OCI-M2 (cell line): ENCODE results near the gene GNG7.
"Not testable (repeated sequence)": the region's sequence is repeated elsewhere in the genome, so short reads cannot be mapped to it uniquely, and the experiment has no call there.

ENCODE experiments used
- DNase-seq: peaks from one replicate; lab custom pipeline; 2025; ENCODE audit not compliant: unreplicated experiment; lab: John Stamatoyannopoulos, UW

Gene GNG7

GRCh38 chr19:2542341-2543069 is 160.0 kb downstream of the GNG7 start:
- DNase-seq, result no peak

GRCh38 chr19:2540646-2541454 is 161.6 kb downstream of the GNG7 start:
- DNase-seq, result no peak

- DNase-seq, result no peak
Measured at GRCh38 chr19:2540251-2540645, 162.2 kb downstream of the GNG7 start.

DNA sequence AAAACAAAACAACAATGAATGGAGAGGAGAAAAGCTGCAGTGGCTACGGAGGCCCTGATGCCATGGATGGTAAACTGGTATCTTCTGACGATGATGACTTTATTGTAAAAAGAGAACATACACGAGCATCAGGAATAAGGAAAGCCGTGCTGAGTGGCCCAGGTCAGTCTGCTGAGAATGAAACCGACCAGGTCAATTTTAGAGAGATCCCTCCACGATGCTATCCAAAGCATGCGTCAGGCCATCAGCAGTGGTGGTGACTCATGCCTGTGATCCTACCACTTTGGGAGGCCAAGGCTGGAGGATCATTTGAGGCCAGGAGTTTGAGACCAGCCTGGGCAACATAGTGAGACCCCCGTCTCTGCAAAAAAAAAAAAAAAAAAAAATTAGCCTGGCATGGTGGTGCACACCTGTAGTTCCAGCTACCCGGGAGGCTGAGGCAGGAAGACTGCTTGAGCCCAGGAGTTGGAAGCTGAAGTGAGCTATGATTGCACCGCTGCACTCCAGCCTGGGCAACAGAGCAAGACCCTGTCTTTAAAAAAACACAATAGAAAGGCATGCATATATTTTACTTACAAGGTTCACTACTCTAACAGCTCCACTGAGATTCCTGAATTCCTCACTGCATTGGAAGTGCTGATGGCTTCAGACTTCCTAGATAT is 164.3 kb downstream of the GNG7 start:
- no peak for DNase-seq

GRCh38 chr19:2537584-2537983 is 164.9 kb downstream of the GNG7 start:
- not testable (repeated sequence) for DNase-seq

DNA sequence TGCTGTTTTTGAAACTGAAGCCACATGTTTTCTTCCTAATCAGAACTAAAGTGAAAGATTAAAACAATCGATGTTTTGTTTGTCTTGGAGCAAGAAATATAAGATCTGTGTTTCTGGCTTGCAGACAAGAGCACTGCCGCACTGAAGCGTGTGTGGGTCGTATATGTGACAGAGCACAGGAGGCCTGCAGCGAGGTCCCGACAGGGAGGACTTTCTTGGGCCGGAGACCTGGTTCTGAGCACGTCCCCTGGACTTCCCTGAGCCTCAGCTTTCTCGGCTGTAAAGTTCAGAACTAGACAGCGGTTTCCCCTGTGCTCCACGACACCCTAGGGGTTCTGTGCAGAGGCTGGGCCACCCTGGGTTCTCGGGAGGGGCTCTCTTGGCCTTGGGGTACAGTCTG is 166.0 kb downstream of the GNG7 start:
- no peak for DNase-seq

DNA sequence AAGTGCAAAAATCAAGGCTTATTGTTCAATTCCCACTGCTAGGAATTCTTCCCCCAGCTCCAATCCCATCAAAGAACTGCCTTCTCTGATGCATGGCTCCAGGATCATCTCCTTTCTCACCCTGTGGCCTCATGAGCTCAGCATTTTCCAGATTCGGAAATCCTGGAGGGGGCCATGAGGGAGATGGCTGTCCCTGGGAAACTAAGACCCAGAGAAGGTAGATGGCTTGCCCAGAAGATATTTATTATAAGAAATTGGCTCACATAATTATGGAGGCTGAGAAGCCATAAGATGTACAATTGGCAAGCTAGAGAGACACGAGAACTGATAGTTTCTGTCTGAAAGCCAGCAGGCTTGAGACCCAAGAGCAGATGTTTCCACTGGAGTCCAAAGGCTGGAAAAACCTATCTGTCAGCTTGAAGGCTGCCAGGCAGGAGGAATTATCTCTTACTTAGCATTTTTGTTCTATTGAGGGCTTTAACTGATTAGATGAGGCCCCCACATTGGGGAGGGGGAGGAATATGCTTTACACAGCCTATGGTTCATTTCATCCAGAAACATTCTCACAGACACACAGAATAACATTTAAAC is 168.0 kb downstream of the GNG7 start:
- DNase-seq, result no peak

DNA sequence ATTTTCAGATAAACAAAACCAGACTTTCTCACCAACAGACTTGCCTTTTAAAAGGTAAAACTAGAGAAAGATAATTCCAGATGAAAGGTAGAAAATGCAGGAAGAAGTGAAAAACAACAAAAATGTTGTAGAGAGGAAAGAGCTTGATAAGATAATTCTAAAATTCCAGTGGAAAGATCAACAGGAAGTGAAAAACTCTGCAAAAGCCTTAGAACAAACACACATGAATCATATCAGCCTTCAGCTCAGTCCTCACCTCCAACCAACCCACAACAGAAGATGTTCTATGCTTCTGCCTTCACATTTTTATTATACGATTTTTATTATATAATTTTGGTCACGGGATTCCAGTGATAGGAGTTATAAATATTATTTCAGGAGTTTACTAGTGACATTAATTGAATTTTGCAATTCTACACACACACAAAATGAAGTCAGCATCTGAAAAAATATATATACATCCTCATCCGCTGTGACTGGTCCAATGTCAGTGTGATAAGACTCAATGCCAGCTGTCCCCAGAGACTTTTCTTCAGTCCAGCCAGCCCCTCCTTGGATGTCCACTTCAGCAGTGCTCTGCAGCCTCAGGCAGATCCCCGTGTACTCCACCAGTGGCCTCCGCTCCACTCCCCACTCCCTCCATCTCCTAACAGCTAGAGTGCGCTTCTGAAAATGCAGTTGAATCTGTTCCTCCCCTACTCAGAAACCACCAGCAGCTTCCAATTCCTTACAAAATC is 168.6 kb downstream of the GNG7 start:
- no peak for DNase-seq

GRCh38 chr19:2533072-2533425 is 169.4 kb downstream of the GNG7 start:
- DNase-seq, result no peak

DNA sequence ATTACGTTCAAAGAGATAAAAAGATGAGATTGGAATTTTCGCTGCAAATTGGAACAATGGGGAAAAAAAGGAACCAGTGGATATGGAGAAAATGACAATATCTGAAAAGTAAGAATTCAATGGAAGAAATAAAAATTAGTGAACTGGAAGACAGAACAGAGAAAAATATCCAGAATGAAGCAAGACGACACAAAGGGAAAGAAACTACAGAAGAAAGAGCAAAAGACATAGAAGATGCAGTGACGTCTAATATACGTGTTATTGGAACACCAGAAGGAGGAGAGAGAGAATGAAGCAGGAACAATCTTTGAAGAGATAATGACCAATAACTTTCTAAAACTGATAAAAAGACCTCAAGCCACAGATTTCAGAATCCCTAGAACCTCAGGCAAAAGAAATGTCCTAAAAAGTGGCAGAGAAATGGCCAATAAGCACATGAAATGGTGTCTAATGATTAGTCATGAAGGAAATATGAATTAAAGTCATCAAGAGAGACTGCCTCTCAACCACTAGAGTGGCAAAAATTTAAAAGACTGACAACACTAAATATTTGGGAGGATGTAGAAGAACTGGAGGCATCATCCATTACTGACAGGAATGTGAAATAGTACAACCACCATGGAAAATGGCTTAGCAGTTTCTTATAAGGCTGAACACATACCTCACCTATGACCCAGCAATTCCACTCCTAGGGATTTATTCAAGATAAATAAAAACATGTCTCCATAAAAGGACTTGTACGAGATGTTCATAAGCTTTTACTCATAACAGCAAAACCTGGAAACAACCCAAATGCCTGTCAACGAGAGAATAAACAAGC is 170.0 kb downstream of the GNG7 start:
- DNase-seq, result no peak

DNA sequence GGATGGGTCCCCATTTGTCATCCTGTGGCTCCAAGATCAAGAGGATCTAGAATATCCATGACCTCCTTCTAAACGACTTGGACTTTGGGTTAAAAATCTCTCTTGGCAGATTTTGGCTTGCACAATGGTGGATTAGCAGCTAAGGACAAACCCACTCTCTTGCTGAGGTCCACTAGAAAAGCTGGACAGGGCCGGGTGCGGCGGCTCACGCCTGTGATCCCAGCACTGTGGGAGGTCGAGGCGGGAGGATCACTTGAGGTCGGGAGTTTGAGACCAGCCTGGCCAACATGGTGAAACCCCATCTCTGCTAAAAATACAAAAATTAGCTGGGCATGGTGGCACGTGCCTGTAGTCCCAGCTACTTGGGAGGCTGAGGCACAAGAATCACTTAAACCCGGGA is 172.6 kb downstream of the GNG7 start:
- DNase-seq, result not testable (repeated sequence)

- no peak for DNase-seq
Measured at GRCh38 chr19:2529473-2529918, 173.0 kb downstream of the GNG7 start.

GRCh38 chr19:2528675-2529101 is 173.8 kb downstream of the GNG7 start:
- DNase-seq, result no peak

DNA sequence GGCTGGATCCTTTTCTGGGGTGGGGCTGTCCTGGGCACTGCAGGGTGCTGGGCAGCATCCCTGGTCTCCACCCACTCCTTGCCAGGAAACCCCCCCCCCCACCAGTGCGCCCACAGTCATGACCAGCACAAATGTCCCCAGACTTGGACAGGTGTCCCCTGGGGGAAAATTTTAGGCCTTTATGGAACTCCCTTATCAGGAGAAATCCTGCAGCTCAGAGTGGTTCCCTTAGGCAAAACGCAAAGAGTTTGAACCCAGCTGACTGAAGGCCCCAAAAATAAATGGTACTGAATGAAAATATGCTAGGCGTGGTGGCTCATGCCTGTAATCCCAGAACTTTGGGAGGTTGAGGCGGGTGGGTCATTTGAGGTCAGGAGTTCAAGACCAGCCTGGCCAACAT is 174.8 kb downstream of the GNG7 start:
- no peak for DNase-seq

DNA sequence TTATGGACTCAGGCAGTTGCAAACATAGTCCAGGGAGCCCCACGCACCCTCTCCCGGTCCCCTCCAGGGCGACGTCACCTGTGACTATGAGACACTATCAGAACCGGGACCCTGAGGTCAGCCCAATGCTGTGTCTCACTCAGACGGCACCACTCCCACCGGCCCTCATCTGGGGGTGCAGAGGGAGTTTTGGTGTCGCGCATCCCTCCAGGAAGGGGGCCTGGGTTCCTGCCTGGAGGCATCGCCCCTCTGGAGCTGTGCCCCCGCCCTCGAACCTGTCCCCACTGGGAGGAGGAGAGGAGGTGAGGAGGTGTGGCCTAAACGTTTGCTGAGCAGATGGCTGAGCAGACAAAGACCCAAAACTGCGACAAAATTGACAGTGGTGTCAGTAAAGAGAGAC is 175.3 kb downstream of the GNG7 start:
- DNase-seq, result no peak

DNA sequence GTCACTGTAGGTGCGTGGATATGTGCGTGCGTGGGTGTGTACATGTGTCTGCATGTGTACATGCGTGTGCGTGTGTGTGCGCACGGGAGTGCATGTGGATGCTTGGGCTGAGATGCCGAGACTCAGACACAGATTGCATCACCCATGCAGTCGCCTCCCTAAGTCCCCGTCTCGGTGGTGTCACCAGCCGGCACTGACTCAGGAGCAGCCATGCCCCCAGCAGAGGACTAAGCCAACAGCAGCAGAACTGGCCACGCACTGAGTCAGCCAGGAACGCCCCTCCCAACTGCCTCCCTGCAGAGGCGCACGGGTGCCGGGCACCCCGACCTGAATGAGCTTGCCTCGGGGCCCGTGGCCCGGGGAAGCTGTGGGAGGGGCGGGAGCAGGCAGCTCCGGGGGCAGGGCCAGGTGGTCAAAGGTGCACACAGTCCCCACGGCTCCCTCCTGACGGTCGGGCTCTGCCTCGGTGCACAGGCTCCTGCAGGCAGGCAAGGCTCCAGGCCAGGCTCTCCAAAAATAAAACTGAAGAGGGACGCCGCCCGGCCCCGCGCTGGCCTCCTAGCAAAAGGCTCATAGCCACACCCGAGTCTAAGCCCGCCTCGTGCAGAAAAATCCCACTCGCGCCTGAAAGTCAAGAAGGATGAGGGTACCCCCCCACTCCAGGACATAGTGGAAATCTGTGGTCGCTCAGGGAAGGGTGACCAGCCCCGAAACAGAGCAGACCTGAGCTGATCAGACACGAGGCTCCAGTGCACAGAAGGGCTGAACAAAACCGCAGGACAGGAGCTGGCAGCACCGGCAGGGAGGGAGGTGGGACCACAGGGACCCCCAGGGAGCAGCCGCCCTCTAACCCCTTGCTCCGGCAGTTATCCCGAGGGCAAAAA is 177.4 kb downstream of the GNG7 start:
- DNase-seq, result no peak

DNA sequence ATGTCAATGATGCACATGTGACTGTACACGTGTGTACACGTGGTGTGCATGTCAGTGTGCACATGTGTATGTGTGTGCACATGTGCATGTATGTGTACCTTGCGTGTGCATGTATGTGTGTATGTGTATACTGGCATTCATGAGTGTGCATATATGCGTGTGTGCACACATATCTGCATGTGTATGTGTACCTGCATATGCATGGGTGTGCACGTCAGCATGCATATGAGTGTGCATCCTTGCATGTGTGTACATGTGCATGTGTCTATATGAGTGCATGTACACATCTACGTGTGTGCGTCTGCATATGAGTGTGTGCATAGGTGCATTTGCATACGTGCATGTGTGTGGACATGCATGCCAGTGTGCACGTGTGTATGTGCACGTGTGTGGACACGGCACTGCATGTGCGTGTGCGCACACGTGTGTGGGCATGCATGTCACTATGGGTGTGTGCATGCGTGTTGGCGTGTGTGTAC is 178.1 kb downstream of the GNG7 start:
- DNase-seq, result no peak

GRCh38 chr19:2523630-2524311 is 178.7 kb downstream of the GNG7 start:
- no peak for DNase-seq
